Esophagus muscularis mucosa (tissue), 4 donors: ENCODE measurements around the gene COMMD6.

Experiments
- EP300 ChIP-seq: sonication (generic); formaldehyde crosslinking; IDR thresholded peaks from one replicate; pipeline ENCODE4 v1.6.1; 2017; ENCODE audit warnings: antibody characterized with exemption
- POLR2A ChIP-seq: fragments of 450-650 bp; IDR thresholded peaks from one replicate; pipeline ENCODE4 v1.6.1; 2017; ENCODE audit warnings: antibody characterized with exemption, moderate library complexity, mild to moderate bottlenecking, low read depth
- POLR2AphosphoS5 ChIP-seq, 2 donors: sonication (generic); formaldehyde crosslinking; IDR thresholded peaks; one replicate each; pipeline ENCODE4 v1.6.1; 2017; ENCODE audit warnings: antibody characterized with exemption in 2 of 2
- TF ChIP-seq, protein P1 (sequence below), 3 experiments: fragments of 200-600 bp in 2 of 3; fragments of 450-650 bp in 1 of 3; sonication (generic) in 2 of 3; IDR thresholded peaks; one replicate each; pipeline ENCODE4 v1.5.1; 2017 to 2019; ENCODE audit warnings: antibody characterized with exemption in 3 of 3, mild to moderate bottlenecking in 2 of 3, moderate library complexity in 1 of 3

DNA sequence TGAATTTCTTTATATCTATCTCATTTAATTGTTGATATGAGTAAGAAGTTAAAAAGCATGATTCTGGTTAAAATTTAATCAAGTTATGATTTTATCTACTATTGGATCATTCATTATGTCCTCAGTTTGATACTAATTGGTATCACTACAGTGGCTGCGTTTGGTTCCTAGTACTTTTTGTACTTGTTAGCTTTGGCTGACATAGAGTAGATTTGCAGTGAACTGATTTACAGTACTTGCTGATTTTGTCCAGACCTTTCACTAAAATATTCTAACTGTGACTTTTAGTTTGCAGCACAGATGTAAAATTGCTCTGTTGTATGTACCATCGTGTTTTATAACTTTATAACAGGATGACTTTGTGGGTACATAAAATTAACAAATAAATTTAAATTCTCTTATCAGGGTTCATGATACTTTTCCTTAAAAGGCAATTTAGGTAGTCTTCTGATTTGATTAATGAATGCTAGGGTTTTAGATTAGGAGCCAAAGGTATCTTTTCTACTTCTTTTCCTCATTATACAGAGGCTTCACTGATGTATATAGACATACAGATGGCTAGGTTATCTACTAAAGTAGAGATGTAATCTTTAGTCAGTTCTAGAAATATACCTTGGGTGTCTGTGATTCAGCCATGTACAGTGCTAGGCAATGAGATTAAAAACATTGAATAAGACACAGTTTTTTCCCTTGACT lies 20.7 kb upstream of the COMMD6 start:
- TF ChIP-seq, protein P1, sequence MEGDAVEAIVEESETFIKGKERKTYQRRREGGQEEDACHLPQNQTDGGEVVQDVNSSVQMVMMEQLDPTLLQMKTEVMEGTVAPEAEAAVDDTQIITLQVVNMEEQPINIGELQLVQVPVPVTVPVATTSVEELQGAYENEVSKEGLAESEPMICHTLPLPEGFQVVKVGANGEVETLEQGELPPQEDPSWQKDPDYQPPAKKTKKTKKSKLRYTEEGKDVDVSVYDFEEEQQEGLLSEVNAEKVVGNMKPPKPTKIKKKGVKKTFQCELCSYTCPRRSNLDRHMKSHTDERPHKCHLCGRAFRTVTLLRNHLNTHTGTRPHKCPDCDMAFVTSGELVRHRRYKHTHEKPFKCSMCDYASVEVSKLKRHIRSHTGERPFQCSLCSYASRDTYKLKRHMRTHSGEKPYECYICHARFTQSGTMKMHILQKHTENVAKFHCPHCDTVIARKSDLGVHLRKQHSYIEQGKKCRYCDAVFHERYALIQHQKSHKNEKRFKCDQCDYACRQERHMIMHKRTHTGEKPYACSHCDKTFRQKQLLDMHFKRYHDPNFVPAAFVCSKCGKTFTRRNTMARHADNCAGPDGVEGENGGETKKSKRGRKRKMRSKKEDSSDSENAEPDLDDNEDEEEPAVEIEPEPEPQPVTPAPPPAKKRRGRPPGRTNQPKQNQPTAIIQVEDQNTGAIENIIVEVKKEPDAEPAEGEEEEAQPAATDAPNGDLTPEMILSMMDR (IDR thresholded peaks at IDR 0.05) = no peak
- no peak for TF ChIP-seq EP300
- TF ChIP-seq POLR2A = no peak
- no peak for TF ChIP-seq POLR2AphosphoS5 (IDR thresholded peaks at IDR 0.05)
